BE2C (cell line): Measurements from ENCODE around the gene KCND3.

ENCODE experiments used
- DNase-seq: peaks from one replicate; pipeline ENCODE4 v3.0.0-alpha.2; 2020
- H3K27me3 ChIP-seq: fragments of 250-450 bp; sonication (Bioruptor Pico); 2 replicates; pipeline ENCODE4 v1.5.1; 2020; ENCODE audit warnings: mild to moderate bottlenecking
- H3K36me3 ChIP-seq: fragments of 250-450 bp; sonication (Bioruptor Pico); 2 replicates; pipeline ENCODE4 v1.5.1; 2020; ENCODE audit warnings: mild to moderate bottlenecking
- H3K4me1 ChIP-seq: fragments of 250-450 bp; sonication (Bioruptor Pico); 2 replicates; pipeline ENCODE4 v1.5.1; 2020
- H3K4me3 ChIP-seq: 2 replicates; pipeline ENCODE4 v1.5.1; 2011; ENCODE audit warnings: low read depth, low read length
- H3K9me3 ChIP-seq: fragments of 250-450 bp; sonication (Bioruptor Pico); 2 replicates; pipeline ENCODE4 v1.5.1; 2020
- CTCF ChIP-seq: IDR thresholded peaks from 2 replicates; pipeline ENCODE4 v1.5.1; 2012; ENCODE audit warnings: mild to moderate bottlenecking, low read depth, low read length

The KCND3 gene

GRCh38 chr1:111786669-111787207 lies 202.7 kb downstream of the KCND3 start:
- H3K4me3 ChIP-seq = no peak overlapping the region
- H3K36me3 ChIP-seq = no peaks in the 10 kb centered on the region
- peaks cover 22% of the 10 kb centered on the region for H3K27me3 ChIP-seq
- TF ChIP-seq CTCF = no peak
- no peaks in the 10 kb centered on the region for H3K9me3 ChIP-seq
- no peaks in the 10 kb centered on the region for H3K4me1 ChIP-seq
- DNase-seq = no peak

GRCh38 chr1:111784273-111784901 lies 205.1 kb downstream of the KCND3 start:
- H3K9me3 ChIP-seq = no peaks in the 10 kb centered on the region
- H3K36me3 ChIP-seq = no peaks in the 10 kb centered on the region
- H3K27me3 ChIP-seq = peaks cover 5% of the 10 kb centered on the region; the same call in 1 of the 2 replicates
- no peak overlapping the region for H3K4me3 ChIP-seq
- no peaks in the 10 kb centered on the region for H3K4me1 ChIP-seq
- TF ChIP-seq CTCF = no peak
- no peak for DNase-seq

GRCh38 chr1:111779546-111779945 lies 209.9 kb downstream of the KCND3 start:
- Histone ChIP-seq H3K4me1 (no peaks in the 10 kb centered on the region), H3K4me3 (no peak overlapping the region), H3K36me3 (no peaks in the 10 kb centered on the region), H3K9me3 (no peaks in the 10 kb centered on the region), H3K27me3 (no peaks in the 10 kb centered on the region; the same call in 1 of the 2 replicates)
- DNase-seq = no peak
- no peak for TF ChIP-seq CTCF

- TF ChIP-seq CTCF = no peak
Measured at GRCh38 chr1:111778541-111779051, 210.9 kb downstream of the KCND3 start.

GRCh38 chr1:111778066-111778465 lies 211.4 kb downstream of the KCND3 start:
- H3K27me3 ChIP-seq = no peaks in the 10 kb centered on the region
- TF ChIP-seq CTCF = no peak

More at GRCh38 chr1:111778541-111779051, 210.9 kb downstream of the KCND3 start:
- H3K4me3 ChIP-seq = no peak overlapping the region
- H3K27me3 ChIP-seq = no peaks in the 10 kb centered on the region; the same call in 1 of the 2 replicates
- no peaks in the 10 kb centered on the region for H3K36me3 ChIP-seq
- H3K4me1 ChIP-seq = no peaks in the 10 kb centered on the region
- DNase-seq = no peak
- H3K9me3 ChIP-seq = no peaks in the 10 kb centered on the region

GRCh38 chr1:111777301-111777700 lies 212.2 kb downstream of the KCND3 start:
- no peak for DNase-seq
- Histone ChIP-seq H3K4me3 (no peak overlapping the region), H3K36me3 (no peaks in the 10 kb centered on the region), H3K27me3 (no peaks in the 10 kb centered on the region), H3K9me3 (no peaks in the 10 kb centered on the region), H3K4me1 (no peaks in the 10 kb centered on the region)
- TF ChIP-seq CTCF = no peak

More at GRCh38 chr1:111778066-111778465, 211.4 kb downstream of the KCND3 start:
- H3K9me3 ChIP-seq = no peaks in the 10 kb centered on the region
- no peak overlapping the region for H3K4me3 ChIP-seq
- H3K4me1 ChIP-seq = no peaks in the 10 kb centered on the region
- no peak for DNase-seq
- H3K36me3 ChIP-seq = no peaks in the 10 kb centered on the region
